Calu3 (cell line): Measurements from ENCODE around the gene NUP35. TPM values are rescaled to one million over a fixed set of nuclear protein-coding genes. Genes with fewer than 3 reads are reported as not detected.

Source experiments
- BruUV-seq: library from RNA; stranded (reverse); fragments of 400-500 nt; replicated peaks from 2 replicates; lab custom pipeline; 2021; lab: Mats Ljungman, UMichigan
- CTCF ChIA-PET: fragments of 300-600 bp; sonication (Branson Sonifier 250); formaldehyde crosslinking; loops from one replicate; lab custom pipeline; 2022; ENCODE audit warnings: antibody characterized with exemption; lab: Charles Lee
- DNase-seq: peaks from one replicate; pipeline ENCODE4 v3.0.0; 2022
- H3K27ac Mint-ChIP-seq: one replicate; pipeline ENCODE4 v1.8.0; 2022; ENCODE audit warnings: mixed read lengths; ENCODE audit not compliant: unreplicated experiment
- H3K27me3 Mint-ChIP-seq: one replicate; pipeline ENCODE4 v1.8.0; 2022; ENCODE audit warnings: mixed read lengths; ENCODE audit not compliant: unreplicated experiment
- H3K36me3 Mint-ChIP-seq: one replicate; pipeline ENCODE4 v1.8.0; 2022; ENCODE audit warnings: mild to moderate bottlenecking, moderate library complexity, mixed read lengths; ENCODE audit not compliant: insufficient read depth, unreplicated experiment
- H3K4me1 Mint-ChIP-seq: one replicate; pipeline ENCODE4 v1.8.0; 2022; ENCODE audit warnings: mild to moderate bottlenecking, low read depth, mixed read lengths; ENCODE audit not compliant: unreplicated experiment
- H3K4me3 Mint-ChIP-seq: one replicate; pipeline ENCODE4 v1.8.0; 2022; ENCODE audit warnings: mild to moderate bottlenecking, low read depth, moderate library complexity, mixed read lengths; ENCODE audit not compliant: unreplicated experiment
- H3K9me3 Mint-ChIP-seq: one replicate; pipeline ENCODE4 v1.8.0; 2022; ENCODE audit warnings: low read depth, mixed read lengths; ENCODE audit not compliant: unreplicated experiment
- intact Hi-C: fragments of 100-400 bp; cut with micrococcal nuclease; formaldehyde crosslinking; loops from one replicate; pipeline ENCODE4 v1.10.0; 2022; ENCODE audit not compliant: unreplicated experiment
- total RNA-seq: library from RNA; stranded (reverse); gene quantifications from 2 replicates; pipeline ENCODE4 v1.2.3, GENCODE V29; 2022
- TF ChIP-seq, protein P1 (sequence below): fragments of 200-600 bp; IDR thresholded peaks from one replicate; pipeline ENCODE4 v1.8.0; 2022; ENCODE audit warnings: antibody characterized with exemption; ENCODE audit not compliant: unreplicated experiment

NUP35 gene
- total RNA-seq, 1 experiment from 2014 or later, result 35.9 TPM

DNA sequence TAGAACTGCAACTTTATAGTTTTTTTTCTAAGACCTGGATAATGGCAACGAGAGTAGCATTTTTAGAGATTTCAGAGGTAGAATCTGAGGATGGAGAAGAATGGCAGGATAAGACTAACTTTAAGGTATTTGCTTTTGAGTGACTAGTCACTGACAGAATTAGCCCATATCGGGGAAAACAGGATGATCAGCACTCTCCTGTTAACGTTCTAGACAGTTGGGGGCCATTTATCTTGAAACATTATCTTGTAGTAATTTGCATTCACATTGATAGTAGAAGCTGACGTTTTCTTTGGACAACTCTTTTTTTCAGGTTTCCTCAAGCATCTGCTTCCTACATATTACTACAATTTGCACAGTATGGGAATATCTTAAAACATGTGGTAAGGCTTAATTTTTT lies 32.9 kb downstream of the NUP35 start:
- TF ChIP-seq, protein P1, sequence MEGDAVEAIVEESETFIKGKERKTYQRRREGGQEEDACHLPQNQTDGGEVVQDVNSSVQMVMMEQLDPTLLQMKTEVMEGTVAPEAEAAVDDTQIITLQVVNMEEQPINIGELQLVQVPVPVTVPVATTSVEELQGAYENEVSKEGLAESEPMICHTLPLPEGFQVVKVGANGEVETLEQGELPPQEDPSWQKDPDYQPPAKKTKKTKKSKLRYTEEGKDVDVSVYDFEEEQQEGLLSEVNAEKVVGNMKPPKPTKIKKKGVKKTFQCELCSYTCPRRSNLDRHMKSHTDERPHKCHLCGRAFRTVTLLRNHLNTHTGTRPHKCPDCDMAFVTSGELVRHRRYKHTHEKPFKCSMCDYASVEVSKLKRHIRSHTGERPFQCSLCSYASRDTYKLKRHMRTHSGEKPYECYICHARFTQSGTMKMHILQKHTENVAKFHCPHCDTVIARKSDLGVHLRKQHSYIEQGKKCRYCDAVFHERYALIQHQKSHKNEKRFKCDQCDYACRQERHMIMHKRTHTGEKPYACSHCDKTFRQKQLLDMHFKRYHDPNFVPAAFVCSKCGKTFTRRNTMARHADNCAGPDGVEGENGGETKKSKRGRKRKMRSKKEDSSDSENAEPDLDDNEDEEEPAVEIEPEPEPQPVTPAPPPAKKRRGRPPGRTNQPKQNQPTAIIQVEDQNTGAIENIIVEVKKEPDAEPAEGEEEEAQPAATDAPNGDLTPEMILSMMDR, result no peak
- H3K4me3 Mint-ChIP-seq, result no peak overlapping the region
- intact Hi-C loops, result no loop called here
- H3K27ac Mint-ChIP-seq, result no peak overlapping the region
- BruUV-seq, result no TSS peak
- DNase-seq, result no peak
- H3K36me3 Mint-ChIP-seq, result peaks cover 19% of the 10 kb centered on the region
- no peaks in the 10 kb centered on the region for H3K4me1 Mint-ChIP-seq
- peaks cover 3% of the 10 kb centered on the region for H3K9me3 Mint-ChIP-seq
- H3K27me3 Mint-ChIP-seq, result no peaks in the 10 kb centered on the region
- CTCF ChIA-PET, result no interaction called here

DNA sequence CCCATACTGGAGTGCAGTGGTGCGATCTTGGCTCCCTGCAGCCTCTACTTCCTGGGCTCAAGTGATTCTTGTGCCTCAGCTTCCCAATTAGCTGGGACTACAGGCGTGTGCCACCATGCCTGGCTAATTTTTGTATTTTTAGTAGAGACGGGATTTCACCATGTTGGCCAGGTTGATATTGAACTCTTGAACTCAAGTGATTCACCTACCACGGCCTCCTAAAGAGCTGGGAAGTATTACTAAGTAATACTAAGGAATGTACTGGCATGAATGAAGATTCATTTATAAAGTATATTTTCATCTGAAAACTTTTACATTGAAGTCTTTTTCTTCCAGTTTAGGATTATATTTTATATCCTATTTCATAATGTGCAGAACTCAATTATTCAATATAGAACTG lies 38.1 kb downstream of the NUP35 start:
- DNase-seq, result no peak
- Mint-ChIP-seq H3K4me3 (no peak overlapping the region), H3K4me1 (no peaks in the 10 kb centered on the region), H3K27ac (no peak overlapping the region), H3K9me3 (peaks cover 3% of the 10 kb centered on the region), H3K27me3 (no peaks in the 10 kb centered on the region), H3K36me3 (peaks cover 35% of the 10 kb centered on the region)
- no TSS peak for BruUV-seq
- CTCF ChIA-PET, result no interaction called here
- intact Hi-C loops, result no loop called here
- TF ChIP-seq, protein P1, result no peak

GRCh38 chr2:183163821-183164649 lies 39.8 kb downstream of the NUP35 start:
- Mint-ChIP-seq H3K9me3 (peaks cover 3% of the 10 kb centered on the region), H3K4me1 (no peaks in the 10 kb centered on the region), H3K27ac (no peak overlapping the region), H3K27me3 (no peaks in the 10 kb centered on the region), H3K4me3 (no peak overlapping the region), H3K36me3 (peaks cover 35% of the 10 kb centered on the region)
- BruUV-seq, result no TSS peak
- intact Hi-C loops, result no loop called here
- no peak for DNase-seq
- TF ChIP-seq, protein P1, result no peak
- CTCF ChIA-PET, result no interaction called here

DNA sequence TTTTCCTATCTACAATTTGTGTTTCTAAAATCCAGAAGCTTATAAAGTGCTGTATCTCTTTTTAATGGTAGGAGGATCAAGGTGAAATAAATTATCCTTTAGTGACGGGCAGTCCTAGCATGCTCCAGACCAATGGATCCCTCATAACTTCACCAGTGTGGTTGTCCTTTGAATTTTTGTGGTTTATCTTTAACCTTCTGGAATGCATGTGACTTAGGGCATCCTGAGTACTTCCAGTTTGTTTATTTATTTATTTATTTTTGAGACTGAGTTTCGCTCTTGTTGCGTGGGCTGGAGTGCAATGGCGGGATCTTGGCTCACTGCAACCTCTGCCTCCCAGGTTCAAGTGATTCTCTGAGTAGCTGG lies 40.4 kb downstream of the NUP35 start:
- H3K9me3 Mint-ChIP-seq, result peaks cover 3% of the 10 kb centered on the region
- intact Hi-C loops, result no loop called here
- H3K27me3 Mint-ChIP-seq, result no peaks in the 10 kb centered on the region
- BruUV-seq, result no TSS peak
- no peak for DNase-seq
- no peak overlapping the region for H3K4me3 Mint-ChIP-seq
- no peaks in the 10 kb centered on the region for H3K4me1 Mint-ChIP-seq
- peaks cover 35% of the 10 kb centered on the region for H3K36me3 Mint-ChIP-seq
- H3K27ac Mint-ChIP-seq, result no peak overlapping the region
- CTCF ChIA-PET, result no interaction called here
- TF ChIP-seq, protein P1, result no peak
